ENCODE measurements around the gene ALDH3B2. TPM values are rescaled to one million over a fixed set of nuclear protein-coding genes. Genes with fewer than 3 reads are reported as not detected.

ALDH3B2 gene
- total and polyA plus RNA-seq, 2 of the 8 experiments (the other 6 are each of a cell fraction or from before 2014, with no cell fraction given), result not detected

DNA sequence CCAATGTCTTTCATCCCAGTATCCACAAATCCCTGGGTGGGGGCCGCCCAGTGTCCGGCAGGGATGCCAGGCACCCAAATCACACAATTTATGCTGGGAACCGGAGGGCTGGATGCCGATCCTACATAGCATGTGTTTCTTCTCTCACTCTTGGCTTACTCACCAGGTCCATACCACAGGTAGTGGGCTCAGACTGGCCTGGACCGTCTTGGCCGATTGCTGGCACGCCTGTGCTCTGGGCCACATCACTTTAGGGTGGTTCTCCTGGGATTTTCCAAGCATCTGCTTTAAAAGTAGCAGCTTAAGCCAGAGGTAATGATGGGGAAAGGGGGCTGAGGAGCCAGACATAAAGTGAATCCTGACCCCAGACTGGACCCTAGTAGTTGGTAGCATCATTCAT, 22.6 kb upstream of the ALDH3B2 start (continued):
- TF ChIP-seq, protein P1, sequence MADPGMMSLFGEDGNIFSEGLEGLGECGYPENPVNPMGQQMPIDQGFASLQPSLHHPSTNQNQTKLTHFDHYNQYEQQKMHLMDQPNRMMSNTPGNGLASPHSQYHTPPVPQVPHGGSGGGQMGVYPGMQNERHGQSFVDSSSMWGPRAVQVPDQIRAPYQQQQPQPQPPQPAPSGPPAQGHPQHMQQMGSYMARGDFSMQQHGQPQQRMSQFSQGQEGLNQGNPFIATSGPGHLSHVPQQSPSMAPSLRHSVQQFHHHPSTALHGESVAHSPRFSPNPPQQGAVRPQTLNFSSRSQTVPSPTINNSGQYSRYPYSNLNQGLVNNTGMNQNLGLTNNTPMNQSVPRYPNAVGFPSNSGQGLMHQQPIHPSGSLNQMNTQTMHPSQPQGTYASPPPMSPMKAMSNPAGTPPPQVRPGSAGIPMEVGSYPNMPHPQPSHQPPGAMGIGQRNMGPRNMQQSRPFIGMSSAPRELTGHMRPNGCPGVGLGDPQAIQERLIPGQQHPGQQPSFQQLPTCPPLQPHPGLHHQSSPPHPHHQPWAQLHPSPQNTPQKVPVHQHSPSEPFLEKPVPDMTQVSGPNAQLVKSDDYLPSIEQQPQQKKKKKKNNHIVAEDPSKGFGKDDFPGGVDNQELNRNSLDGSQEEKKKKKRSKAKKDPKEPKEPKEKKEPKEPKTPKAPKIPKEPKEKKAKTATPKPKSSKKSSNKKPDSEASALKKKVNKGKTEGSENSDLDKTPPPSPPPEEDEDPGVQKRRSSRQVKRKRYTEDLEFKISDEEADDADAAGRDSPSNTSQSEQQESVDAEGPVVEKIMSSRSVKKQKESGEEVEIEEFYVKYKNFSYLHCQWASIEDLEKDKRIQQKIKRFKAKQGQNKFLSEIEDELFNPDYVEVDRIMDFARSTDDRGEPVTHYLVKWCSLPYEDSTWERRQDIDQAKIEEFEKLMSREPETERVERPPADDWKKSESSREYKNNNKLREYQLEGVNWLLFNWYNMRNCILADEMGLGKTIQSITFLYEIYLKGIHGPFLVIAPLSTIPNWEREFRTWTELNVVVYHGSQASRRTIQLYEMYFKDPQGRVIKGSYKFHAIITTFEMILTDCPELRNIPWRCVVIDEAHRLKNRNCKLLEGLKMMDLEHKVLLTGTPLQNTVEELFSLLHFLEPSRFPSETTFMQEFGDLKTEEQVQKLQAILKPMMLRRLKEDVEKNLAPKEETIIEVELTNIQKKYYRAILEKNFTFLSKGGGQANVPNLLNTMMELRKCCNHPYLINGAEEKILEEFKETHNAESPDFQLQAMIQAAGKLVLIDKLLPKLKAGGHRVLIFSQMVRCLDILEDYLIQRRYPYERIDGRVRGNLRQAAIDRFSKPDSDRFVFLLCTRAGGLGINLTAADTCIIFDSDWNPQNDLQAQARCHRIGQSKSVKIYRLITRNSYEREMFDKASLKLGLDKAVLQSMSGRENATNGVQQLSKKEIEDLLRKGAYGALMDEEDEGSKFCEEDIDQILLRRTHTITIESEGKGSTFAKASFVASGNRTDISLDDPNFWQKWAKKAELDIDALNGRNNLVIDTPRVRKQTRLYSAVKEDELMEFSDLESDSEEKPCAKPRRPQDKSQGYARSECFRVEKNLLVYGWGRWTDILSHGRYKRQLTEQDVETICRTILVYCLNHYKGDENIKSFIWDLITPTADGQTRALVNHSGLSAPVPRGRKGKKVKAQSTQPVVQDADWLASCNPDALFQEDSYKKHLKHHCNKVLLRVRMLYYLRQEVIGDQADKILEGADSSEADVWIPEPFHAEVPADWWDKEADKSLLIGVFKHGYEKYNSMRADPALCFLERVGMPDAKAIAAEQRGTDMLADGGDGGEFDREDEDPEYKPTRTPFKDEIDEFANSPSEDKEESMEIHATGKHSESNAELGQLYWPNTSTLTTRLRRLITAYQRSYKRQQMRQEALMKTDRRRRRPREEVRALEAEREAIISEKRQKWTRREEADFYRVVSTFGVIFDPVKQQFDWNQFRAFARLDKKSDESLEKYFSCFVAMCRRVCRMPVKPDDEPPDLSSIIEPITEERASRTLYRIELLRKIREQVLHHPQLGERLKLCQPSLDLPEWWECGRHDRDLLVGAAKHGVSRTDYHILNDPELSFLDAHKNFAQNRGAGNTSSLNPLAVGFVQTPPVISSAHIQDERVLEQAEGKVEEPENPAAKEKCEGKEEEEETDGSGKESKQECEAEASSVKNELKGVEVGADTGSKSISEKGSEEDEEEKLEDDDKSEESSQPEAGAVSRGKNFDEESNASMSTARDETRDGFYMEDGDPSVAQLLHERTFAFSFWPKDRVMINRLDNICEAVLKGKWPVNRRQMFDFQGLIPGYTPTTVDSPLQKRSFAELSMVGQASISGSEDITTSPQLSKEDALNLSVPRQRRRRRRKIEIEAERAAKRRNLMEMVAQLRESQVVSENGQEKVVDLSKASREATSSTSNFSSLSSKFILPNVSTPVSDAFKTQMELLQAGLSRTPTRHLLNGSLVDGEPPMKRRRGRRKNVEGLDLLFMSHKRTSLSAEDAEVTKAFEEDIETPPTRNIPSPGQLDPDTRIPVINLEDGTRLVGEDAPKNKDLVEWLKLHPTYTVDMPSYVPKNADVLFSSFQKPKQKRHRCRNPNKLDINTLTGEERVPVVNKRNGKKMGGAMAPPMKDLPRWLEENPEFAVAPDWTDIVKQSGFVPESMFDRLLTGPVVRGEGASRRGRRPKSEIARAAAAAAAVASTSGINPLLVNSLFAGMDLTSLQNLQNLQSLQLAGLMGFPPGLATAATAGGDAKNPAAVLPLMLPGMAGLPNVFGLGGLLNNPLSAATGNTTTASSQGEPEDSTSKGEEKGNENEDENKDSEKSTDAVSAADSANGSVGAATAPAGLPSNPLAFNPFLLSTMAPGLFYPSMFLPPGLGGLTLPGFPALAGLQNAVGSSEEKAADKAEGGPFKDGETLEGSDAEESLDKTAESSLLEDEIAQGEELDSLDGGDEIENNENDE (IDR thresholded peaks at IDR 0.05; ENCODE audit: insufficient replicate concordance, low read length), result no peak
- TF ChIP-seq SIX5 (IDR thresholded peaks at IDR 0.05; ENCODE audit: low read depth, low read length), result no peak
- no peak for TF ChIP-seq HDAC2 (IDR thresholded peaks at IDR 0.05; ENCODE audit: borderline replicate concordance in 1 of 2, low read depth in 2 of 2, low read length in 2 of 2)
- TF ChIP-seq BCL11A (IDR thresholded peaks at IDR 0.05; ENCODE audit: low read depth in 2 of 2, low read length in 2 of 2), result no peak
- TF ChIP-seq SIRT6 (IDR thresholded peaks at IDR 0.05; ENCODE audit: low read length), result no peak
- TF ChIP-seq PHF8 (conservative IDR thresholded peaks at IDR 0.05; ENCODE audit: low read depth, low read length), result no peak
- TF ChIP-seq TAF7 (optimal IDR thresholded peaks at IDR 0.05; ENCODE audit: borderline replicate concordance, low read depth, low read length), result no peak
- no peak for TF ChIP-seq NANOG (IDR thresholded peaks at IDR 0.05; ENCODE audit: insufficient read depth, low read depth, low read length, poor library complexity, severe bottlenecking)

Data from H1 (cell line).